ENCODE results near the gene SIKE1. TPM values are rescaled to one million over a fixed set of nuclear protein-coding genes. Genes with fewer than 3 reads are reported as not detected.

The SIKE1 gene
- total RNA-seq = 27.8 and 49.3 TPM in 2 replicates

GRCh38 chr1:114780344-114781226 is at the start of gene SIKE1:
TSS of gene SIKE1 (minus strand) at chr1:114780685. CDS start at chr1:114780607, 78 bp downstream.

GRCh38 chr1:114757455-114758255 is 22.8 kb downstream of the SIKE1 start, which contains the start of gene CSDE1:
TSS of gene CSDE1 (minus strand) at chr1:114757984. CDS start at chr1:114739890, 18,094 bp downstream.

Other genes starting within 250 kb of the SIKE1 start
- gene BCAS2, start 199.1 kb downstream of the SIKE1 start, total RNA-seq = 43.3 and 46.2 TPM in 2 replicates
- gene DENND2C, start 110.6 kb downstream of the SIKE1 start, total RNA-seq = 1.00 and 1.2 TPM in 2 replicates
- gene AMPD1, start 85.1 kb downstream of the SIKE1 start, total RNA-seq = not detected in 2 replicates
- 92.3 and 95.1 TPM in 2 replicates for gene NRAS, start 63.9 kb downstream of the SIKE1 start, total RNA-seq
- 700 and 788 TPM in 2 replicates for gene CSDE1, start 22.7 kb downstream of the SIKE1 start, total RNA-seq
- gene SYCP1, start 74.2 kb upstream of the SIKE1 start, total RNA-seq = not detected in 2 replicates
- not detected in 2 replicates for gene TSHB, start 249.1 kb upstream of the SIKE1 start, total RNA-seq

Measured in mammary microvascular endothelial cell (primary cell).